T47D (cell line): ENCODE results near the gene FAM83G.
"Not testable (repeated sequence)": the region's sequence is repeated elsewhere in the genome, so short reads cannot be mapped to it uniquely, and the experiment has no call there.

Source experiments
- DNase-seq, 2 experiments: peaks; one replicate each; pipeline versions ENCODE4 v3.0.0 to v3.0.0-alpha.2; 2011 to 2012; ENCODE audit warnings: low read depth in 1 of 2, low spot score in 1 of 2
- JUND ChIP-seq: IDR thresholded peaks from 2 replicates; pipeline ENCODE4 v1.6.1; 2012; ENCODE audit warnings: low read depth
- in situ Hi-C: cut with HindIII; loops from 2 replicates; pipeline ENCODE4 v1.10.0; 2016; ENCODE audit warnings: low sequenced_read_pairs, low pct_unique_long_range_greater_than_20kb

FAM83G gene

DNA sequence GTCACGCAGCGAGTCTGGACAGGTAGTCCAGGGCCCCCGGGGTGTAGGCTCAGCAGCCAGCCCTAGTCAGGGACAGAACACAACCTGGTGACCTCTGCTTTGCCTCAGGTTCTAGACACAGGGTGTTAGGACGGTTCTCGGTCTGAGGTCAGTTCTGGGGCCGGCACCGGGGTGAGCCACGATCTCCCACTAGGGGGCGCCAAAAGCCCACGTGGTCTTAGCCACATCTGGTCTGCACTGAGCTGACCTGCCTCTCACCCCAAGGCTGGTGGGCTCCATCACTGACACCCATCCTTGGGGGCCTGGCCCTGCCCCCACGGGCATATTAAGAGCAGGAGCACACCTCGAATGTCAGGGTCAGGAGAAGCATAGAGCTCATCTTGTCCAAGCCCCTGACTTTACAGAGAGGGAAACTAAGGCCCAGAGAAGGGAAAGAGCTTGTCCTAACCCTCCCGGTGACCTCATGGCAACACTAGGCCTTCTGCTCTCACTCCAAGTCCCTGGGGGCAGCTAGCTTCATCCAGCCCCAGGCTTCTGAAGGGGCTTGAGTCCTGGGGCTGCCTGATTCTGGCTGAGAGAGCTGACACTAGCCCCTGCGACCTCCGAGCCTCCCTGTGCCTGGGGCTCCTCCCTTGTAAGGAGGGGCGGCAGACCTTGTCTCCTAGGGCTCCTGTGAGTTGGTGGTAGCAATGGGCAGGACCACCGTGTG, 43.6 kb downstream of the FAM83G start:
- peak; percentile 80 to 92 for DNase-seq
- no peak for TF ChIP-seq JUND
- in situ Hi-C loops, result no loop called here

DNA sequence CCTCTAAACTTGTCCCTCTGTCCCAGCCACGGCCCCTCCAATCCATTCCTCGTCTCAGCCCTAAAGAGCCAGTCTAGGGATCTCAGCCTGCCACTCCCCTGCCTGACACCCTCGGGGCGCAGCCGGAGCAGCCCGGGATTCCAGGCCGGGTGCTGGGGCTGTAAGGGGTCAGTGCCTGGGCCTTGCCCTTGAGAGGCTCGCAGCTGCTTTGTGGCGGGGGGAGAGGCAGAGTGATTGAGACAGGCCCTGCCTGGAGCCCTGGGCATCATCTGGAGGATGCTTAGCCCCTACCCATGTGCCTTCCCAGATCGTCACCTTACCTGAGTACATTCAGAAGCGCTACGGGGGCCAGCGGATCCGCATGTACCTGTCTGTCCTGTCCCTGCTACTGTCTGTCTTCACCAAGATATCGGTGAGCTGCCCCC, 44.3 kb downstream of the FAM83G start:
- TF ChIP-seq JUND, result no peak
- DNase-seq, result no peak
- in situ Hi-C loops, result no loop called here

DNA sequence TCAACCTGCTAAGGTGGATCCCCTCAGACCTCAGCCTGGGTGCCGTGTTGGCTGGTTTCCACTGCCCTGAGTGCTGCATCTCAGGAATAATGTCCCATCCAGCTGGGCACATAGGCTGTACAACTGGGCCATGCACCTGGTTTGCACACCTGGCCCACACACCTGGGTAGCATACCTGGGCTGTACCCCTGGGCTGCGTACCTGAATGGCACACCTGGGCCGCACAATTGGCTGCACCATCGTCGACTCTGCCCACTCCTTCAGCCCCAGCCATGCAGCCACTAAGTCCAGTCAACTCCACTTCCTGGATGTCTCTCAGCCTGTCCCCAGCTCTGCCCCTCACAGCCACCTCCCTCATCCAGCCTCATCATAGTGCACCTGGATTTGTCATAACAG, 44.7 kb downstream of the FAM83G start:
- DNase-seq, result no peak
- in situ Hi-C loops, result no loop called here
- no peak for TF ChIP-seq JUND

DNA sequence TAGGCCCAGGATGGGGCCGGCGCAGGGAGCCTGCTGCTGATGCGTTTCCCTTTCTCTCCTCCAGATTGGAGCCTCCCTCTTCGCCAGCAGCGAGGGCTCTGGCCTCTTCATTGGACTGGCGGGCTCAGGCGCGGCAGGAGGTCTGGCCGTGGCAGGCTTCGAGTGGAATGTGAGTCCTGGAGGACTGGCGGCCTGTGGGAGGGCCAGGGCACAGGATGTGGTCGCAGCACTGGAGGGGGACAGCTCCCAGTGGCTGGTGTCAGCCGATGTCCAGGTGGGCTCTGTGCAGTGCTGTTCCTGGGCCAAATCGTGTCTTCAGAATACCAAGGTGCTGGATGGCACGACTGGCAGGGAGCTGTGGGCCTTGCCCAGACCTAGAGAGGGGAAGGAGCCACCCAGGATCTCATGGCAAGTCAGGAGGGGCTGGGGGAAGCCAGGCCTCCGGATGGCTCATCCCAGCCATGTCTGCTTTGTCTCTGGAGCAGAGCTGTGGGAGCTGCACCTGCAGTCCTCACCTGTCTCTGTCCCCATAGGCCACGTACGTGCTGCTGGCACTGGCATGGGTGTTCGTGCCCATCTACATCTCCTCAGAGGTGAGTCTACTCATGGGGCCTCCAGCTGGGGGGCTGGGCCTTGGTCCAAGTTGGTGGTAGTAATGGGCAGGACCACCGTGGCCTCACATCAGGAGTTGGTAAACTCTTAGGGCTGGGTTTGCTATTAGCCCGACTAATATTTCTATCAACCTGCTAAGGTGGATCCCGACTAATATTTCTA, 45.3 kb downstream of the FAM83G start:
- in situ Hi-C loops, result no loop called here
- no peak for DNase-seq
- TF ChIP-seq JUND, result no peak

DNA sequence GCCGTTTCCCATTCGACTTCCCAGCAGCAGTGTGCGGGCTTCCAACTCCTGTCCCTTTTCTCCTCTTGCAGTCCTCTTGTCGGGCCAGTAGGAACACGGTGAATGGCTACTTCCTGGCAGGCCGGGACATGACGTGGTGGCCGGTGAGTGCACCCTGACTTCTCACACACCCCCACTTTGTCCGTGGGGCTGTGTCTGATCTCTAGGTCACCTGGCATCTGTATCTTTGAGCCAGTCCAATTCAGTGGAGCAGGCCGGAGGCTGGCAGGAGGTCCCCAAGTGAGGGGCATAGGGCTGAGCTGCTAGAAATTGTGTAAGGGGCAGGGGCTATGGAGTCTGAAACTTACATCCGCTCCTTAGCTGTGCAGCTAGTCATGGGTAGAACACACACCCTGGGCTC, 46.0 kb downstream of the FAM83G start:
- TF ChIP-seq JUND, result no peak
- DNase-seq, result no peak
- in situ Hi-C loops, result no loop called here

DNA sequence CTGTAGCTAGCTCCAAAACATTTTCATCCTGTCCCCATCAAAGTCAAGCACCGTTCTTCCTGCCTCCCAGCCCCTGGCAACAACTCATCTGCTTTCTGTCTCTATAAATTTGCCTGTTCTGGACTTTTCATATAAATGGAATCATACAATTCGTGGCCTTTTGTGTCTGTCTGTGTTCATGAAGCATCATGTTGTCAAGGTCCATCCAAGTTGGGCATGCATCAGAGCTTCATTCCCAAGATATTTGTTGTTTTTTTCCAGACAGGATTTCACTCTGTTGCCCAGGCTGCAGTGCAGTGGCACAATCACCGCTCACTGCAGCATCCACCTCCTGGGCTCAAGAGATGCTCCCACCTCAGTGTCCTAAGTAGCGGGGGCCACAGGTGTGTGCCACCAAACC, 46.7 kb downstream of the FAM83G start:
- no peak for TF ChIP-seq JUND
- DNase-seq, result no peak
- in situ Hi-C loops, result no loop called here

DNA sequence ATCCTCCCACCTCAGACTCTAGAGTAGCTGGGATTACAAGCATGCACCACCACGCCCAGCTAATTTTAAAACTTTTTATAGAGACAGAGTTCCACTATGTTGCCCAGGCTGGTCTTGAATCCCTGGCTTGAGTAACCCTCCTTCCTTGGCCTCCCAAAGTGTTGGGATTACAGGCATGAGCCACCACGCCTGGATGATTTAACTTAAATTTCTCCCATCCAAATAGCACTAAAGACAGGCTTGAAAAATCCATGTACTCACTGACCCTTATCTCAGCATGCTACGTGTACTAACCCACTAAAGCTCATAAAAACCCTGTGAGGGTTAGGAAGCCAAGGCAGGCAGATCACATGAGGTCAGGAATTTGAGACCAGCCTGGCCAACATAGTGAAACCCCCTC, 48.0 kb downstream of the FAM83G start:
- DNase-seq, result no peak
- no peak for TF ChIP-seq JUND
- in situ Hi-C loops, result no loop called here

DNA sequence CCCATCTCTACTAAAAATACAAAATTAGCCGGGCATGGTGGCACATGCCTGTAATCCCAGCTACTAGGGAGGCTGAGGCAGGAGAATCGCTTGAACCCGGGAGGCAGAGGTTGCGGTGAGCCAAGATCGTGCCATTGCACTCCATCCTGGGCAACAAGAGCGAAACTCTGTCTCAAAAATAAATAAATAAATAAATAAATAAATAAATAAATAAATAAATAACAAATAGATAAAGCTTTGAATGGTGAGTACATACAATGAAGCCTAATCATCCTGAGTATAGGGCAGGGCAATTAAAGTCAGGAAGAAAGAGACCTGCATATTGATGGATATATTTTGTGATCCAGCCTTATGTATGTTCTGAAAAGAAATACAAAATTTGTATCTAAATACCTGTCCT, 48.5 kb downstream of the FAM83G start:
- in situ Hi-C loops, DNase-seq: not testable (repeated sequence)

DNA sequence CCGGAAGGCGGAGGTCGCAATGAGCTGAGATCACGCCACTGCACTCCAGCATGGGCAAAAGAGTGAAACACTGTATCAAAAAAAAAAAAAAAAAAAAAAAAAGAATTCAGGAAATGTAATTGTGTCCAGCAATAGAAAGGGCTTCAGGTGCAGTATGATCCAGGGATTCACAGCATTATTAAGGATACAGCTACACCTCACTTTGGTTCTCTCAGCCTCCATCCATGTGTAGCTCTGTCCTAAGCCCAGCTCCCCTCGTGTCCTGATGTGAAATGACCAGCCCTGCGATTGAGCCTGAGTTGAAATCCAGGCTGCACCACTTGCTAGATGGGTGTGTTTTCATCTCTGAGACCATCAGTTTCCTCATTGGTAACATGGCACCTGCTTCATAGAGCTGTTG, 49.6 kb downstream of the FAM83G start:
- no peak for TF ChIP-seq JUND
- in situ Hi-C loops, result no loop called here
- DNase-seq, result no peak

DNA sequence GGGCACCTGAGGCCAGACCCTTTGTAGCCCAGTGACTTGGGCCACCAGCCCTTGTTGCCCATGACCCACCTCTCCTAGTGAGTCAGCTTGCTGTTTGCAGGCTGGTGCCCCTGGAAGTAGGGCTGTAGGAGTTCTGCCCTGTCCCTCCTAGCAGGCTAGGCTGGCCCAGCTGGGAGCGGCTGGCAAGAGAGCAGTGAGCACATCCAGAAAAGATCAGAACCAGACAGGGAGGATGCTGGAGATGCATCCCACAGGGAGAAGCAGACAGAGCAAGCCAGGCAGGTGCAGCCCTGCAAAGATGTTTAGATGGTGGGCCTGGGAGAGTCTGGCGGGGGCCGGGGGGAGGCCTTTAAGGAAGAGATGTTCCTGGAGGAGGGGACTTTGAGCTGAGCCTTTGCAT, 50.2 kb downstream of the FAM83G start:
- TF ChIP-seq JUND, result no peak
- no peak for DNase-seq
- in situ Hi-C loops, result no loop called here

DNA sequence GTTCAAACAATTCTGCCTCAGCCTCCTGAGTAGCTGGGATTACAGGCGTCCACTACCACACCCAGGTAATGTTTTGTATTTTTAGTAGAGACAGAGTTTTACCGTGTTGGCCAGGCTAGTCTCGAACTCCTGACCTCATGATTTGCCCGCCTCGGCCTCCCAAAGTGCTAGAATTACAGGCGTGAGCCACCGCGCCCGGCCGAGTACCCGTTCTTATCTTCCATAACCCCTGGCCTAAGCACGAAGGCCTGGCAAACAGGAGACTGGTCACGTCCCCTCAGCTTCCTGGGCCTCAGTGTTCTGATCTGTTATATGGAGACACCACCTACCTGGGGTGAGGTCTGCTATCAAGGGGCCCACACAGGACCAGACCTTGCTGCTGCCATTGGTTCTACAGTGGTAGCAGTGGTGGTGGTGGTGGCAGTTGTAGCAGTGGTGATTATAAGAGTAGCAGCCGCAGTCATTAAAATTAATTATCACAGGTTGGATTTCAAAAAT, 51.3 kb downstream of the FAM83G start:
- in situ Hi-C loops, result no loop called here
- no peak for DNase-seq
- TF ChIP-seq JUND, result no peak

DNA sequence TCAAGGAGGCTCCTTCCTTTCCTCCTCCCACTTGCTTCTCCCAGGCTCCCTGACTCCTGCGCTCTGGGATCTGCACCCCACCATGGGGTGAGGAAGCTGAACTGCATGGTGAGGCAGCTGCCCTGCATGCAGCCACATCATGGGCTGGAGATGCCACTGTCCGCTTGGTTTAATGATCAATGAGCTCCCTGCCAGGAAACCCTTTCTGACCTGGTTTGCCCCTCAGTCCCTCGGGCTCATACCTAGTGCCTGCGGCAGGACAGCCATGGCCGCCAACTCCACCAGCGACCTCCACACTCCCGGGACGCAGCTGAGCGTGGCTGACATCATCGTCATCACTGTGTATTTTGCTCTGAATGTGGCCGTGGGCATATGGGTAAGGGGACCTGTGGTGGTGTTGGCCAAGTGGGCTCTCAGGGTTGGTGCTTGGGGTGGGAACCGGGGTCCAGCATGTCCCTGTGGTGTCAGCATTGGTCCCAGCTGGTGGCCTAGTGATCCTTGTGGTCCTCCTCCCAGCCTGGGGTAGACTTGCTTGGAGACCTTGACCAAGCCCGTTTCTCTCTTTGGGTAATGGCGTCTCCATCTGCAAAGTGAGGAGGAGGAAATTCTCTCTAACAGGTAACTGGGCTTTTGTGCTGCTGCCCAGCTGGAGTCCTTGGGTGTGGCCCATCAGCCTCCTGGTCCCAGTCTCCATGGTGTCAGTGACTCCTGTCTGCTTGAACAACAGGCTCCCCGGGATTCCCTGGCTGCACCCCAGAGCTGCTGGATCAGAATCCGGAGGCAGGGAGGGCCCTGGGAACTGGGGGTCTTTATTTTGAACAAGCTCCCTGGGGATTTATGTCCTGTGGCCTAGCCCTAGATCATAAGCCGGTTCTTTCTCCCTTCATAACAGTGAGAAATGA, 52.4 kb downstream of the FAM83G start, which contains the start of gene SLC5A10:
TSS of gene SLC5A10 (plus strand) at position 225 of the 902 bp plus-strand sequence. CDS start at position 266, 41 bp downstream.
- DNase-seq, result peak; percentile 47 to 60
- in situ Hi-C loops, result no loop called here
- TF ChIP-seq JUND, result no peak
